GM12892 (cell line): ENCODE data around the gene NAA80.
"Not testable (repeated sequence)": the region's sequence is repeated elsewhere in the genome, so short reads cannot be mapped to it uniquely, and the experiment has no call there.

ENCODE experiments used
- POLR2A ChIP-seq: IDR thresholded peaks from 2 replicates; pipeline ENCODE4 v1.6.1; 2011; ENCODE audit warnings: low read depth, low read length, control low read depth
- POLR2AphosphoS5 ChIP-seq: IDR thresholded peaks from 2 replicates; pipeline ENCODE4 v1.6.1; 2011; ENCODE audit warnings: low read depth, low read length, control low read depth

- TF ChIP-seq POLR2AphosphoS5, POLR2A: not testable (repeated sequence)
These were observed 37.0 kb downstream of the NAA80 start for GRCh38 chr3:50262200-50262599.
